Measurements from ENCODE around the gene CDK11B.

CDK11B gene

GRCh38 chr1:1622788-1623094 lies 36.1 kb downstream of the CDK11B start:
- Histone ChIP-seq H2BK5ac (ENCODE audit: low read depth, low read length, poor library complexity) (no peak overlapping the region), H3K79me2 (ENCODE audit: control insufficient read depth, insufficient read depth, low read length, poor library complexity) (no peaks in the 10 kb centered on the region), H4K91ac (ENCODE audit: low read depth, low read length) (no peak overlapping the region), H3K14ac (ENCODE audit: low read length) (no peak overlapping the region), H3K4me1 (ENCODE audit: control insufficient read depth in 1 of 2, insufficient read depth in 2 of 2, low read length in 2 of 2) (no peaks in the 10 kb centered on the region), H2AFZ (ENCODE audit: insufficient read depth, low read length, poor library complexity) (no peak overlapping the region), H3K9me3 (ENCODE audit: insufficient read depth, low read depth, low read length) (no peaks in the 10 kb centered on the region), H3K4me3 (ENCODE audit: low read depth, low read length) (peak overlapping the region; percentile 39), H3K18ac (ENCODE audit: low read length) (no peak overlapping the region), H3K9ac (ENCODE audit: low read length) (no peak overlapping the region), H3K36me3 (ENCODE audit: control insufficient read depth in 1 of 2, insufficient read depth in 2 of 2, low read length in 2 of 2) (peaks cover 25 to 29% of the 10 kb centered on the region in 2 experiments), H3K79me1 (ENCODE audit: low read length) (no peaks in the 10 kb centered on the region), H2AK5ac (ENCODE audit: low read length) (no peak overlapping the region), H3K27me3 (ENCODE audit: insufficient read depth, low read length) (no peaks in the 10 kb centered on the region), H3K27ac (ENCODE audit: low read depth, low read length) (no peak overlapping the region), H2BK12ac (ENCODE audit: low read length) (no peak overlapping the region), H3K4me2 (ENCODE audit: low read length) (no peak overlapping the region), H3K23ac (ENCODE audit: low read length) (no peak overlapping the region), H3K4ac (ENCODE audit: low read depth, low read length) (no peak overlapping the region), H4K12ac (ENCODE audit: low read depth, low read length) (no peak overlapping the region), H4K8ac (ENCODE audit: low read depth, low read length) (no peak overlapping the region), H2BK120ac (ENCODE audit: insufficient read depth, low read length, poor library complexity) (no peak overlapping the region)
- DNase-seq, result no peak
- WGBS (ENCODE audit: extremely low coverage, insufficient coverage, insufficient read length), result no CpG with 5 or more reads among the region's 17 CpGs

DNA sequence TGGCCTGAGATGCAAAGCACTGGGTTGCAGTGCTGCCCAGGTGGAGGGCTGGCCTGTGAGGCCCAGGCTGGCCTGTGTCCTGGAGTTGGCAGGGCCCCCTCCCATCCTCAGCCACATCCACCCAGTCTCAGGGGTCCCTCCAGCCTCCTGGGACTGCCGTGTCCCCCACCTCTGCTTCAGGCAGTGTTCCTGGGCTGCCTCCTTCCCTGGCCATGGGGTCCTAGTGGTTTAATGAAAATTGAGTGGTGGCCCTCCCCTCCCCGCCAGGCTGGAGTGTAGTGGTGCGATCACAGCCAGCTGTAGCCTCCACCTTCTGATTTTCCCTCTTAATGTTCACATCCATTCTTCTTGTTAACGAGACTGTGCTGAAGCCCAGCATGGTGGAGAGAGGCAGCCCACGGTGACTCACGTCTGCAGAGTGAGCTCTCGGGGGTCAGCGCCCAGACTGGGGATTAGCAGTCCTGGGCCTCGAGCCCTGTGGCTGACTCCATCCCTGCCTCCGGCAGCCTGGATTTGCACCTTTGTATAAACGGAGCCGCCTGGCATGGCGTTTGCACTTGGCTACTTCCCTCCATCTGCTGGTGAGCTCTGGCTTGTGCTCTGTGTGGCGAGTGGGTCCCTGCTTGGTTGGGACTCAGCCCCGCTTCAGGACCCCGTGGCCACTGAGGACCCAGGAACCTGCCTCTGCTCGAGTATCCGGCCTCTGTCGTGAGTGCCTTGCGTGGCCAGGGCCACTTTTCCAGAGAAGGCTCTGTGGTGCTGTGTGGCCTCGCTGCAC lies 36.6 kb downstream of the CDK11B start:
- Histone ChIP-seq H3K36me3 (ENCODE audit: control insufficient read depth in 1 of 2, insufficient read depth in 2 of 2, low read length in 2 of 2) (peaks cover 26 to 29% of the 10 kb centered on the region in 2 experiments), H4K91ac (ENCODE audit: low read depth, low read length) (no peak overlapping the region), H3K9ac (ENCODE audit: low read length) (no peak overlapping the region), H2BK12ac (ENCODE audit: low read length) (no peak overlapping the region), H3K79me1 (ENCODE audit: low read length) (no peaks in the 10 kb centered on the region), H3K4me2 (ENCODE audit: low read length) (no peak overlapping the region), H2AK5ac (ENCODE audit: low read length) (no peak overlapping the region), H2BK5ac (ENCODE audit: low read depth, low read length, poor library complexity) (no peak overlapping the region), H3K27me3 (ENCODE audit: insufficient read depth, low read length) (no peaks in the 10 kb centered on the region), H3K27ac (ENCODE audit: low read depth, low read length) (no peak overlapping the region), H3K18ac (ENCODE audit: low read length) (no peak overlapping the region), H2AFZ (ENCODE audit: insufficient read depth, low read length, poor library complexity) (no peak overlapping the region), H3K4me3 (ENCODE audit: low read depth, low read length) (no peak overlapping the region), H4K12ac (ENCODE audit: low read depth, low read length) (no peak overlapping the region), H3K9me3 (ENCODE audit: insufficient read depth, low read depth, low read length) (no peaks in the 10 kb centered on the region), H2BK120ac (ENCODE audit: insufficient read depth, low read length, poor library complexity) (no peak overlapping the region), H4K8ac (ENCODE audit: low read depth, low read length) (no peak overlapping the region), H3K23ac (ENCODE audit: low read length) (no peak overlapping the region), H3K14ac (ENCODE audit: low read length) (no peak overlapping the region), H3K4me1 (ENCODE audit: control insufficient read depth in 1 of 2, insufficient read depth in 2 of 2, low read length in 2 of 2) (no peaks in the 10 kb centered on the region), H3K4ac (ENCODE audit: low read depth, low read length) (no peak overlapping the region), H3K79me2 (ENCODE audit: control insufficient read depth, insufficient read depth, low read length, poor library complexity) (no peaks in the 10 kb centered on the region)
- WGBS (ENCODE audit: extremely low coverage, insufficient coverage, insufficient read length), result no CpG with 5 or more reads among the region's 21 CpGs
- DNase-seq, result no peak

GRCh38 chr1:1621173-1622009 lies 37.4 kb downstream of the CDK11B start:
- Histone ChIP-seq H2BK12ac (ENCODE audit: low read length) (no peak overlapping the region), H3K9ac (ENCODE audit: low read length) (no peak overlapping the region), H3K79me2 (ENCODE audit: control insufficient read depth, insufficient read depth, low read length, poor library complexity) (no peaks in the 10 kb centered on the region), H3K4me3 (ENCODE audit: low read depth, low read length) (no peak overlapping the region), H2BK120ac (ENCODE audit: insufficient read depth, low read length, poor library complexity) (no peak overlapping the region), H4K8ac (ENCODE audit: low read depth, low read length) (no peak overlapping the region), H3K4ac (ENCODE audit: low read depth, low read length) (no peak overlapping the region), H4K91ac (ENCODE audit: low read depth, low read length) (no peak overlapping the region), H2AK5ac (ENCODE audit: low read length) (no peak overlapping the region), H3K27ac (ENCODE audit: low read depth, low read length) (no peak overlapping the region), H3K27me3 (ENCODE audit: insufficient read depth, low read length) (no peaks in the 10 kb centered on the region), H3K36me3 (ENCODE audit: control insufficient read depth in 1 of 2, insufficient read depth in 2 of 2, low read length in 2 of 2) (peaks cover 21 to 24% of the 10 kb centered on the region in 2 experiments), H2BK5ac (ENCODE audit: low read depth, low read length, poor library complexity) (no peak overlapping the region), H4K12ac (ENCODE audit: low read depth, low read length) (no peak overlapping the region), H3K79me1 (ENCODE audit: low read length) (no peaks in the 10 kb centered on the region), H3K4me1 (ENCODE audit: control insufficient read depth in 1 of 2, insufficient read depth in 2 of 2, low read length in 2 of 2) (peaks cover 2 to 7% of the 10 kb centered on the region in 2 experiments), H3K9me3 (ENCODE audit: insufficient read depth, low read depth, low read length) (no peaks in the 10 kb centered on the region), H3K4me2 (ENCODE audit: low read length) (no peak overlapping the region), H3K23ac (ENCODE audit: low read length) (no peak overlapping the region), H3K18ac (ENCODE audit: low read length) (no peak overlapping the region), H2AFZ (ENCODE audit: insufficient read depth, low read length, poor library complexity) (no peak overlapping the region), H3K14ac (ENCODE audit: low read length) (no peak overlapping the region)
- WGBS (ENCODE audit: extremely low coverage, insufficient coverage, insufficient read length), result no CpG with 5 or more reads among the region's 31 CpGs
- no peak for DNase-seq

- H3K4me1 ChIP-seq (ENCODE audit: control insufficient read depth in 1 of 2, insufficient read depth in 2 of 2, low read length in 2 of 2), result peaks cover 2 to 8% of the 10 kb centered on the region in 2 experiments
- no peaks in the 10 kb centered on the region for H3K9me3 ChIP-seq (ENCODE audit: insufficient read depth, low read depth, low read length)
- H4K8ac ChIP-seq (ENCODE audit: low read depth, low read length), result no peak overlapping the region
- H2AFZ ChIP-seq (ENCODE audit: insufficient read depth, low read length, poor library complexity), result no peak overlapping the region
- no peak overlapping the region for H4K91ac ChIP-seq (ENCODE audit: low read depth, low read length)
- H3K4me3 ChIP-seq (ENCODE audit: low read depth, low read length), result no peak overlapping the region
- no peak overlapping the region for H3K4me2 ChIP-seq (ENCODE audit: low read length)
- no peak overlapping the region for H2BK120ac ChIP-seq (ENCODE audit: insufficient read depth, low read length, poor library complexity)
- H2BK12ac ChIP-seq (ENCODE audit: low read length), result no peak overlapping the region
- WGBS (ENCODE audit: extremely low coverage, insufficient coverage, insufficient read length), result no CpG with 5 or more reads among the region's 16 CpGs
- peaks cover 5% of the 10 kb centered on the region for H3K79me1 ChIP-seq (ENCODE audit: low read length)
- no peak overlapping the region for H2AK5ac ChIP-seq (ENCODE audit: low read length)
- peaks cover 21 to 24% of the 10 kb centered on the region in 2 experiments for H3K36me3 ChIP-seq (ENCODE audit: control insufficient read depth in 1 of 2, insufficient read depth in 2 of 2, low read length in 2 of 2)
- H3K14ac ChIP-seq (ENCODE audit: low read length), result no peak overlapping the region
- no peak overlapping the region for H3K23ac ChIP-seq (ENCODE audit: low read length)
- no peak overlapping the region for H3K18ac ChIP-seq (ENCODE audit: low read length)
- peaks cover 2% of the 10 kb centered on the region for H3K79me2 ChIP-seq (ENCODE audit: control insufficient read depth, insufficient read depth, low read length, poor library complexity)
- H3K4ac ChIP-seq (ENCODE audit: low read depth, low read length), result no peak overlapping the region
- DNase-seq, result no peak
- no peak overlapping the region for H4K12ac ChIP-seq (ENCODE audit: low read depth, low read length)
- no peak overlapping the region for H2BK5ac ChIP-seq (ENCODE audit: low read depth, low read length, poor library complexity)
- no peak overlapping the region for H3K9ac ChIP-seq (ENCODE audit: low read length)
- H3K27ac ChIP-seq (ENCODE audit: low read depth, low read length), result no peak overlapping the region
- no peaks in the 10 kb centered on the region for H3K27me3 ChIP-seq (ENCODE audit: insufficient read depth, low read length)
Observed at GRCh38 chr1:1620433-1621139, 38.2 kb downstream of the CDK11B start.
